IgD-negative memory B cell (primary cell): Measurements from ENCODE around the gene AGGF1. TPM values are rescaled to one million over a fixed set of nuclear protein-coding genes. Genes with fewer than 3 reads are reported as not detected.
"Not testable (repeated sequence)": the region's sequence is repeated elsewhere in the genome, so short reads cannot be mapped to it uniquely, and the experiment has no call there.

ENCODE experiments used
- H3K27ac Mint-ChIP-seq, 3 donors: one replicate each; pipeline ENCODE4 v1.8.0; 2020 to 2022; ENCODE audit warnings: mild to moderate bottlenecking in 3 of 3, mixed read lengths in 3 of 3, moderate library complexity in 1 of 3
- H3K27me3 Mint-ChIP-seq: one replicate; pipeline ENCODE4 v1.8.0; 2021; ENCODE audit warnings: mixed read lengths
- H3K36me3 Mint-ChIP-seq: one replicate; pipeline ENCODE4 v1.8.0; 2020; ENCODE audit warnings: mild to moderate bottlenecking, mixed read lengths
- H3K4me1 Mint-ChIP-seq, 3 donors: one replicate each; pipeline ENCODE4 v1.8.0; 2020 to 2022; ENCODE audit warnings: mixed read lengths in 3 of 3, mild to moderate bottlenecking in 1 of 3
- H3K4me3 Mint-ChIP-seq, 4 donors: one replicate each; pipeline ENCODE4 v1.8.0; 2020 to 2022; ENCODE audit warnings: mild to moderate bottlenecking in 4 of 4, mixed read lengths in 4 of 4, moderate library complexity in 3 of 4
- H3K9me3 Mint-ChIP-seq, 3 donors: one replicate each; pipeline ENCODE4 v1.8.0; 2020 to 2021; ENCODE audit warnings: mixed read lengths in 3 of 3, mild to moderate bottlenecking in 1 of 3
- polyA plus RNA-seq: library from polyadenylated mRNA; unstranded; fragments of 300-500 nt; fragmentation: Illumina TruSeq; gene quantifications from one replicate; pipeline ENCODE4 v1.2.3, GENCODE V29; 2021

Gene AGGF1
- polyA plus RNA-seq, 1 donor from 2014 or later: 30.8 TPM

GRCh38 chr5:77046416-77047073 lies 16.3 kb downstream of the AGGF1 start:
- H3K4me3 Mint-ChIP-seq: no peak overlapping the region
- H3K36me3 Mint-ChIP-seq: peaks cover 11% of the 10 kb centered on the region
- no peaks in the 10 kb centered on the region for H3K27me3 Mint-ChIP-seq
- H3K27ac Mint-ChIP-seq: no peak overlapping the region
- H3K4me1 Mint-ChIP-seq: peaks cover 0 to 1% (median 0%) of the 10 kb centered on the region in 3 donors
- no peaks in the 10 kb centered on the region for H3K9me3 Mint-ChIP-seq

DNA sequence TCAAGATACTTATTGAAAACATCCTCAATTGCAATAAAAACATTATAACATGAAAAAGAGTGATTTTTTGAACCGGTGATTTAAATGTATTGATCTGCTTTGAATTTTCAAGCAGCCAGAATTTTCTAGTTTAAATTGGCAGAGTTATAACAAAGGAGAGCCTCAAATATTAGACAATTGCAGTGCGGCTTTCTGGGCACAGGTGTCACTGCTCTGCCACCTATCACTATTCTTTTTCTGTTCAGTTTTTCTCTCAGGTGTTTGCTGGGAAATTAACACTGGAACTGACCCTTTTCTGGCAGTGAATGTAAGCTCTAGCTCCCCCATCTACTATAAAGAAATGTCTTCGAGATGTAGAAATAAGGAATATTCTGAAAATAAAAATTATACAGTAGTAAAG lies 33.8 kb downstream of the AGGF1 start:
- H3K9me3 Mint-ChIP-seq: no peaks in the 10 kb centered on the region
- no peak overlapping the region for H3K4me3 Mint-ChIP-seq
- H3K4me1 Mint-ChIP-seq: peaks cover 0 to 5% (median 0%) of the 10 kb centered on the region in 3 donors
- H3K27ac Mint-ChIP-seq: no peak overlapping the region
- H3K27me3 Mint-ChIP-seq: no peaks in the 10 kb centered on the region
- peaks cover 4% of the 10 kb centered on the region for H3K36me3 Mint-ChIP-seq

- Mint-ChIP-seq H3K27me3 (no peaks in the 10 kb centered on the region), H3K27ac (no peak overlapping the region), H3K36me3 (peaks cover 11% of the 10 kb centered on the region), H3K4me1 (peaks cover 0 to 5% (median 0%) of the 10 kb centered on the region in 3 donors), H3K9me3 (no peaks in the 10 kb centered on the region), H3K4me3 (no peak overlapping the region)
Observed at GRCh38 chr5:77065256-77065655, 35.1 kb downstream of the AGGF1 start.

- peaks cover 11% of the 10 kb centered on the region for H3K36me3 Mint-ChIP-seq
Observed at GRCh38 chr5:77066184-77066583, 36.0 kb downstream of the AGGF1 start.

GRCh38 chr5:77066823-77067442 lies 36.7 kb downstream of the AGGF1 start:
- peaks cover 9% of the 10 kb centered on the region for H3K36me3 Mint-ChIP-seq
- no peaks in the 10 kb centered on the region for H3K9me3 Mint-ChIP-seq
- peaks cover 0 to 9% (median 1%) of the 10 kb centered on the region in 3 donors for H3K4me1 Mint-ChIP-seq
- no peak overlapping the region for H3K4me3 Mint-ChIP-seq
- no peaks in the 10 kb centered on the region for H3K27me3 Mint-ChIP-seq
- peak overlapping the region in 1 of 3 donors; percentile 47 for H3K27ac Mint-ChIP-seq

More at GRCh38 chr5:77066184-77066583, 36.0 kb downstream of the AGGF1 start:
- H3K27me3 Mint-ChIP-seq: no peaks in the 10 kb centered on the region
- no peaks in the 10 kb centered on the region for H3K9me3 Mint-ChIP-seq
- peaks cover 0 to 8% (median 1%) of the 10 kb centered on the region in 3 donors for H3K4me1 Mint-ChIP-seq
- no peak overlapping the region for H3K27ac Mint-ChIP-seq
- no peak overlapping the region for H3K4me3 Mint-ChIP-seq

GRCh38 chr5:77073667-77074066 lies 43.5 kb downstream of the AGGF1 start:
- Mint-ChIP-seq H3K36me3 (peaks cover 7% of the 10 kb centered on the region), H3K27ac (no peak overlapping the region), H3K9me3 (no peaks in the 10 kb centered on the region), H3K4me1 (peaks cover 4 to 6% (median 5%) of the 10 kb centered on the region in 3 donors), H3K4me3 (no peak overlapping the region), H3K27me3 (no peaks in the 10 kb centered on the region)

GRCh38 chr5:77074745-77075144 lies 44.5 kb downstream of the AGGF1 start:
- peak overlapping the region in 1 of 4 donors; percentile 0 for H3K4me3 Mint-ChIP-seq
- no peaks in the 10 kb centered on the region for H3K9me3 Mint-ChIP-seq
- peaks cover 4 to 6% (median 5%) of the 10 kb centered on the region in 3 donors for H3K4me1 Mint-ChIP-seq
- H3K27ac Mint-ChIP-seq: no peak overlapping the region
- no peaks in the 10 kb centered on the region for H3K27me3 Mint-ChIP-seq
- peaks cover 4% of the 10 kb centered on the region for H3K36me3 Mint-ChIP-seq

- peaks cover 1% of the 10 kb centered on the region for H3K36me3 Mint-ChIP-seq
- H3K4me1 Mint-ChIP-seq: peaks cover 0 to 5% (median 5%) of the 10 kb centered on the region in 3 donors
- no peaks in the 10 kb centered on the region for H3K9me3 Mint-ChIP-seq
- H3K27me3 Mint-ChIP-seq: no peaks in the 10 kb centered on the region
- peak overlapping the region in 2 of 4 donors; percentile 69 to 83 for H3K4me3 Mint-ChIP-seq
- no peak overlapping the region for H3K27ac Mint-ChIP-seq
Observed at GRCh38 chr5:77076961-77077828, 47.0 kb downstream of the AGGF1 start.

DNA sequence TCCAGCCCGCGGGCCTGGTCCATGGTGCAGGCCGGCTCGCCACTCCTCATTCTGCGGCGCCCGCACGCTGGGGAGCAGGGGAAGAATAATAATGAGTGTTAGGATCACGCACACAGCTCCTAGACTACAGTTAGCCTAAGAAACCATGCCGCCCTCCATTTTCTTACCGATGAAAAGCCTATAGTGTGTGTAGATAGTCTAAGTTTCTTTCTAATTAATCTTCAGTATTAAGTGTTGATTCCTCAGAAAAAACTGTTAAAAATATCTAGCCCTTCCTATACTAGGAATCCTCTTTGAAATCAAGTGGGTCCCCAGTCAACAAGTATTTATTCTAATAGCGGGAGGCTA lies 47.6 kb downstream of the AGGF1 start:
- peak overlapping the region; percentile 67 to 79 (median 69) for H3K4me3 Mint-ChIP-seq
- peaks cover 3% of the 10 kb centered on the region for H3K36me3 Mint-ChIP-seq
- no peaks in the 10 kb centered on the region for H3K9me3 Mint-ChIP-seq
- no peak overlapping the region for H3K27ac Mint-ChIP-seq
- H3K27me3 Mint-ChIP-seq: no peaks in the 10 kb centered on the region
- peaks cover 0 to 5% (median 5%) of the 10 kb centered on the region in 3 donors for H3K4me1 Mint-ChIP-seq

DNA sequence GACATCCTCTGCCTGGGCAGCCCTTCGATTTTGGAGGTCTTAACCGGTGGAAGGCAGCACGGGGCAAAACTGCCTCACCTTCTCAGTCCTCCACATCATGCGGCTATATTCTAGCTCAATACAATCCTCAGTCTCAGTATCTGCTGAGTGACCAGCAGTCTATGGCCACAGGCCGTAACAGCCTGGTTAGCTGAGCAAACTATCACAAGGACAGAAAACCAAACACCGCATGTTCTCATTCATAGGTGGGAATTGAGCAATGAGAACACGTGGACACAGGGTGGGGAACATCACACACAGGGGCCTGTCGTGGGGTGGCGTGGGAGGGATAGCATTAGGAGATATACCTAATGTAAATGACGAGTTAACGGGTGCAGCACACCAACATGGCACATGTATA lies 50.3 kb downstream of the AGGF1 start:
- H3K9me3 Mint-ChIP-seq, H3K27me3 Mint-ChIP-seq, H3K4me3 Mint-ChIP-seq, H3K36me3 Mint-ChIP-seq, H3K4me1 Mint-ChIP-seq, H3K27ac Mint-ChIP-seq: not testable (repeated sequence)

DNA sequence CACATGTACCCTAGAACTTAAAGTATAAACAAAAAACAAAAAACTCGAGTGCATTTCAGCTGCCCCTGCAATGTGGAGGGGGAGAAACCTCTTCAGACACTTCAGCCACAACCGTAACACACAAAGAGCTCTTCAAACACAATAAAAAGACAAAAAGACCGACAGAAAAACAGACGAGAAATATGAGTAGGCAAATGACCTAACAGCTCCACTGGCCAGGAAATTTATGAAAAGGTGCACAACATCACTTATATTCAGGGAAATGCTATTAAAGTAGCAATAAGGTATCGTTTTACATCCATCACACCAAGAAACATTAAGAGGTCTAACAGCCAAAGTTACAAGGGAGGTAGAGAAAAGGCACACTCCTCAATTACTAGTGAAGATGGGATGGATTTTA lies 50.7 kb downstream of the AGGF1 start:
- Mint-ChIP-seq H3K9me3 (no peaks in the 10 kb centered on the region), H3K36me3 (peaks cover 3% of the 10 kb centered on the region), H3K4me3 (no peak overlapping the region), H3K4me1 (peaks cover 4 to 7% (median 6%) of the 10 kb centered on the region in 3 donors), H3K27me3 (no peaks in the 10 kb centered on the region), H3K27ac (no peak overlapping the region)

DNA sequence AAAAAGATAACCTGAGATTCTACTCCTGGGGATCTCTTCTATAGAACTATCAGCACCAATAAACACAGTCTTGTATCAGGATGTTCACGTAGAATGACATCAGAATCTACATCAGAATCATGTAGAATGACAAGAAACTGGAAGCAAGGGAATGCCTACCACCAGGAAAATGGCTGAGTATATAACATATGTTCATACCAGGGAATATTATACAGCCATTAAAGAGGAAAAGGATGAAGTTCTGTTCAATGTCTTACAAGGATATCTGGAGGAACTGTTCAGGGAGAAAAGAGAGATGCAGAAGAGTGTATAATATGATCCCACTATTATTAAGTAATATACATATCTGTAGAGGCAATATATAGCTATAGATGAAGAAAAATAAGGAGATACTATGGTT lies 52.1 kb downstream of the AGGF1 start:
- Mint-ChIP-seq H3K27me3 (peaks cover under 1% of the 10 kb centered on the region), H3K9me3 (no peaks in the 10 kb centered on the region), H3K27ac (no peak overlapping the region), H3K4me1 (peaks cover 4 to 15% (median 10%) of the 10 kb centered on the region in 3 donors), H3K4me3 (no peak overlapping the region), H3K36me3 (peaks cover 3% of the 10 kb centered on the region)

- Mint-ChIP-seq H3K9me3 (no peaks in the 10 kb centered on the region), H3K27me3 (peaks cover 4% of the 10 kb centered on the region), H3K4me3 (peak overlapping the region in 1 of 4 donors; percentile 65), H3K36me3 (peaks cover 3% of the 10 kb centered on the region), H3K27ac (no peak overlapping the region), H3K4me1 (peaks cover 6 to 19% (median 12%) of the 10 kb centered on the region in 3 donors)
Observed at GRCh38 chr5:77083088-77083487, 52.9 kb downstream of the AGGF1 start.

DNA sequence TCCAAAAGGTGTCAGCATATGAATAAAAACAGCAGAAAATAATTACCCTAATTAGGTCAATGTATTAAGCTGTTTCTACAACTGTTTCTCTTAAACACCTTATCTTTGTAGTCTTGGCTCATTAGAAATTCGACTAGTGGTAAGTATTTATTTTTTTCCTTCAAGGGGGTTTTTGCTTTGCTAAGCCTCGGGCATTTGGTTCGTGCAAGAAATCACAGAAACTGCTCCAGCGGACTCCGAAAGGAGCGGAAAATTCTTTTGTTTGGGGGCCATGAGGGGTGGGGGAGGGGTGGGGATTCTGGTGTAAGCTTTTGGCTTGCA lies 56.1 kb downstream of the AGGF1 start:
- peaks cover 4% of the 10 kb centered on the region for H3K27me3 Mint-ChIP-seq
- no peaks in the 10 kb centered on the region for H3K9me3 Mint-ChIP-seq
- peaks cover 1% of the 10 kb centered on the region for H3K36me3 Mint-ChIP-seq
- peaks cover 6 to 19% (median 12%) of the 10 kb centered on the region in 3 donors for H3K4me1 Mint-ChIP-seq
- H3K27ac Mint-ChIP-seq: peak overlapping the region; percentile 55 to 74 (median 59)
- H3K4me3 Mint-ChIP-seq: peak overlapping the region; percentile 93 to 99 (median 96)
